GM18511 (cell line): ENCODE data around the gene TRIO.

Source experiments
- ATAC-seq: cut with Tn5 transposase; IDR thresholded peaks from one replicate; pipeline ENCODE4 v1.9.1; 2021; ENCODE audit warnings: mild to moderate bottlenecking, moderate library complexity; ENCODE audit not compliant: unreplicated experiment

Gene TRIO

DNA sequence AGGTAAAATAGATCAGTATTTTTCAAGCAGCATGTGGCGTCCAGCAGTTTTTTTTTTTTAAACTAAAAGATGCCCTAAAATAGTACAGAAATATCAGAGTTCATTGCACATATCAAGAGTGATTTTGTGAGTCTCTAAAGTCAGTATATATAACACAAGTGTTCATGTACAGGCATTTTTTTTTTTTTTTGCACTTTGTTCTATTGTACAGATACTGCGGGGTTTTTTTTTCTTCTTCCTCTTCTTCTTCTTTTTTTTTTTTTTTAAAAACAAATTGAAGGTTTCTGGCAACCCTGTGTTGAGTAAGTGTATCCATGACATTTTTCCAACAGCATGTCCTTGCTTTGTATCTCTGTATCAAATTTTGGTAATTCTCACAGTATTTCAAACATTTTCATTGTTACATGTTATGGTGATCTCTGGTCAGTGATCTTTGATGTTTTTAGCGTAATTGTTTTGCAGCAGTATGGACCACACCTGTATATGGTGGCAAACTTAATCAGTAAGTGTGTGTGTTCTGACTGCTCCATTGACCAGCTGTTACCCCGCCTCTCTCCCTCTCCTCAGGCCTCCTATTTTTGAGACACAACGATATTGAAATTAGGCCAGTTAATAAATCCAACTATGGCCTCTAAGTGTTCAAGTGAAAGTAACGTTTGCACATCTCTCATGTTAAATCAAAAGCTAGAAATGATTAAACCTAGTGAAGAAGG lies 76.8 kb downstream of the TRIO start:
- ATAC-seq = no peak

DNA sequence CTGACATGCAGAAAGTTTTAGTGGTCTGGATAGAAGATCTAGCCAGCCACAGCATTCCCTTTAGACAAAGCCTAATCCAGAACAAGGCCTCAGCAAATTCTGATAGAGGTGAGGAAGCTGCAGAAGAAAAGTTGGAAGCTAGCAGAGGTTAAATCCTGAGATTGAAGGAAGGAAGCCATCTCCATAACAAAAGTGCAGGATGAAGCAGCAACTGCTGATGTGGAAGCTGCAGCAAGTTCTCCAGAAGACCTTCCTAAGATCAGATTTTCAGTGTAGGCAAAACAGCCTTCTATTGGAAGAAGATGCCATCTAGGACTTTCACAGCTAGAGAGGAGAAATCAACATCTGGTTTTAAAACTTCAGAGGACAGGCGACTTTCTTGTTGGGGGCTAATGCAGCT lies 77.5 kb downstream of the TRIO start:
- no peak for ATAC-seq

DNA sequence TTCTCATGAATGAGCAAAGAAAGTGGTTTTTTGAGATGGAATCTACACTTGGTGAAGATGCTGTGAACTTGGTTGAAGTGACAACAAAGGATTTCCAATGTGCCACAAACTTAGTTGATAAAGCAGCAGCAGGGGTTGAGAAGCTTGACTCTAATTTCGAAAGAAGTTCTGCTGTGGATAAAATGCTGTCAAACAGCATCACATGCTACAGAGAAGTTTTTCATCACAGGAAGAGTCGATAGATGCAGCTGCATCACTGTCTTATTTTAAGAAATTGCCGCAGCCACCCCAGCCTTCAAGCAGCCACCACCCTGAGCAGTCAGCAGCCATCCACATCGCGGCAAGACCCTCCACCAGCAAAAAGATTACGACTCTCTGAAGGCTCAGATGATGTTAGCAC lies 78.6 kb downstream of the TRIO start:
- no peak for ATAC-seq

GRCh38 chr5:14222206-14222605 lies 79.1 kb downstream of the TRIO start:
- no peak for ATAC-seq

GRCh38 chr5:14223372-14223771 lies 80.2 kb downstream of the TRIO start:
- ATAC-seq = no peak

GRCh38 chr5:14225173-14225834 lies 82.2 kb downstream of the TRIO start:
- peak; percentile 60 for ATAC-seq

DNA sequence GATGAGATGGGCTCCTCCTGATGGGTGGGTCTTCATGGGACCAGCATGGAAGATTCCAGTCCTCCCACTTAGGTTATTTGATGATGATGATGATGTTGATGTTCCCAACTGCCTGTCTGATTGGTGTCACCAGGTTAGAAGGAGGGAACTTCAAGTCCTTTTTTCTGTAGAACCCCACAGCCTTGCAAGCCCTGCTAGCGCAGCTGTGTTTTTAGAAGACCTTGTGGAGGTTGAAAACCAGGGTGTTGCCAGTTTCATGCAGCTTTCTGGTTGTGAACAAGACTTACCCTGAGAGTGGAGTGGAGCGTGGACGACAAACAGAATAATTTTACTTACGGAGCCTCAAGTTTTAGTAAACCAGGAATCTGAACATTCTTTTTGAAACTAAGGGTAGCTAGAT lies 83.0 kb downstream of the TRIO start:
- ATAC-seq = no peak

GRCh38 chr5:14226554-14226953 lies 83.4 kb downstream of the TRIO start:
- no peak for ATAC-seq

DNA sequence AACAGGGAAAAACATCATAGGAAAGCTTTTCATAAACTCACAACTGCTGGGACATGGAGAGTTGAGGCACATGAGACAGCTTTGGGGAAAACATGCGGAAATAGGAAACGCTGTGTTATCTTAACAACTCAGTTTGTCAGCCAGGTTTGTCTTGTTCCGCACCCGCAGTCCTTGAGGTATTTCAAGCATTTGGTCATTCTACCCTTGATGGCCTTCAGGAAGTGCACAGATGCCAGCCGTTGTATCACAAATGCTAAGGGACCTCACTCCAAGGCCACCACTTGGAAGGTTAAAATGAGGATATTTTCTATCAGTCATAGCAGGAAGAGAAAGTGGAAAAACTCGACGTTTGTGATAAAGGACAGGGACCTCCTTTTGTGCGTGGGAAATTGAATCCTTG lies 83.8 kb downstream of the TRIO start:
- no peak for ATAC-seq

DNA sequence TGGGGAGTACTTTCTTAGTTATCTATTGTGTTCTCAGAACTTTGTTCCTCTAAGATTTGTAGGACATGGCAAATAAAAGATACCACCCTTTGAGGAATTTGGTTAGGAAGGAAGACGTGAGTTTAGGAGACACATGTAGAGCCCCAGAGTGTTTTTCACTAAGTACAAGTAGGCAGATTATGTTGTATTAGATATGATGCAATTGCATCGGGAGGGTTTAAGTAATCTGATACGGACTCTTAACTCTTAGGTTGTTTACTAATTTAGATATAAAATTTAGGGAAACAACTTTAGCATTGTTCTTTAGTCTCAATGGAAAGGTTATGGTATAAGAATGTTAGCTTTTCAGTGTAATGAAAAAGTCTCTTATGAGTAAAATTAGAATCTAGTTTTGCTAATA lies 84.4 kb downstream of the TRIO start:
- ATAC-seq = no peak

DNA sequence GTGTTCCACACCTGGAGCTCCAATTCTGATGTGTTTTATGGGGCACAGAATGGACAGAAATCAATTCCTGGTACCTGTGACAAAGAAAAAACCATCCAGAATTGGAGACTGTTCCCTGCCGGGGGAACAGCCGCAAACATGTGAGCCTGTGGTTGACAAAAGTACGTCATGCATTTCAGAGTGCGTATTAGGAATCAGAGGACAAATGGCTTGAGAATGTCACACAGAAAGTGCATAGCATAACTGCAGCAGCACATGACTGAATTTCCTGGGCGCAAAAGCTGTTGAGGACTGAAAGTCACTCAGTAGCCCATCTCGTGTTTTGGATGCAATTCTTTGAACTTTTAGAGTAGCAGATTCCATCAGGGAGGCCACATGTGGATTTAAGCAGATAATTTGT lies 85.1 kb downstream of the TRIO start:
- no peak for ATAC-seq

- no peak for ATAC-seq
These were observed 86.0 kb downstream of the TRIO start for GRCh38 chr5:14229181-14229580.

DNA sequence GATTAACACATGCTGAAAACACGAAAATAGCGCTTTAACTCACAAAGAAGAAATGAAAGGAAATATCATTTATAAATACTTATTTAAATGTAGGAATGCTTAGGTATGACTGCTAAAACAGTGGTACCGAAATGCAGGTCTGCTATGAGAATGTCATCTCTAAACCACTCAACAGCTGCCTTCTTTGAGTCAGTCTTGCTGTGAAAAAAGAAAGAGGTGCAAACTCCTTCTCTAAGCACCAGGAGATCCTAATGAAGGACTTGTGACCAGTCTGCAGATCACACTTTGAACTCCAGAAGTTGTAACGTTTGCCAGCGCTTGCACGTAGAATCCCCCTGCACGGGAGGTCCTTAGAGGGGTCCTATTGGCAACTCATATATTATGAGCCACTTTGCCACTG lies 86.6 kb downstream of the TRIO start:
- no peak for ATAC-seq

- no peak for ATAC-seq
These were observed 88.0 kb downstream of the TRIO start for GRCh38 chr5:14231156-14231555.

DNA sequence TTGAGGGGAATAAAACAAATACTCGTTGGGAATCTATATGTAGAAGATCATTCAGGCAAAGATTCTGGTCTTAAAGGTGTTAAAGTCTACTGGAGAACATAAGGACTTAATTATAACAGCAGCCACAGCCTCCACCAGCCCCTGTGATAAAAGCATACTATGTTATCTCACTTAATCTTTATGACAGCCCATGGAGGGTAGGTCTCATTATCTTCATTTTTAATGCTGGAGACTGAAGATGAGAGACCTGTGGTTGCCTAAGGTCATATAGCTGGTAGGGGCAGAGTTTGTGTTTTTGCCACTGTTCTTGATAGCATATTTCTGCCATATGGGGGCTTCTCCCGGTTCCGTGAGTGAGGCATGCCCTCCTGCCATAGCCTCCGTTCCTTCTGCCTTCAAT lies 88.7 kb downstream of the TRIO start:
- no peak for ATAC-seq

- no peak for ATAC-seq
These were observed 91.1 kb downstream of the TRIO start for GRCh38 chr5:14234204-14234603.

DNA sequence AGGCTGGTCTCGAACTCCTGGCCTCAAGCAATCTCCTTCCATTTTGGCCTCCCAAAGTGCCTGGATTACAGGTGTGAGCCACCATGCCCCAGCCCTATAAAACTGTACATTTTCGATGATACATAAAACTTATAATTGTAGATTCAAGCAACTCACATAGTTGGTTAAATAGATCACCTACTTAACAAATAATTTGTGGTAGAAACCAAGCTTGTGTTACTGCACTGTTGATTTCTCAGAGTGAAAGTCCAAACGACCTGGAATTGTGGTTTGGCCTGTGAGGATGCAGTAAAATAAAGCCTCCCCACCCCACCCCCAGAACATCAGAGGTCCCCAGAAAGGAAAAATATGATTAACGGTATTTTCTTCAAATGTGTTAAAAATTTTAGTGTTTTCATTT lies 92.7 kb downstream of the TRIO start:
- ATAC-seq = peak; percentile 65

- no peak for ATAC-seq
These were observed 93.6 kb downstream of the TRIO start for GRCh38 chr5:14236757-14237156.

DNA sequence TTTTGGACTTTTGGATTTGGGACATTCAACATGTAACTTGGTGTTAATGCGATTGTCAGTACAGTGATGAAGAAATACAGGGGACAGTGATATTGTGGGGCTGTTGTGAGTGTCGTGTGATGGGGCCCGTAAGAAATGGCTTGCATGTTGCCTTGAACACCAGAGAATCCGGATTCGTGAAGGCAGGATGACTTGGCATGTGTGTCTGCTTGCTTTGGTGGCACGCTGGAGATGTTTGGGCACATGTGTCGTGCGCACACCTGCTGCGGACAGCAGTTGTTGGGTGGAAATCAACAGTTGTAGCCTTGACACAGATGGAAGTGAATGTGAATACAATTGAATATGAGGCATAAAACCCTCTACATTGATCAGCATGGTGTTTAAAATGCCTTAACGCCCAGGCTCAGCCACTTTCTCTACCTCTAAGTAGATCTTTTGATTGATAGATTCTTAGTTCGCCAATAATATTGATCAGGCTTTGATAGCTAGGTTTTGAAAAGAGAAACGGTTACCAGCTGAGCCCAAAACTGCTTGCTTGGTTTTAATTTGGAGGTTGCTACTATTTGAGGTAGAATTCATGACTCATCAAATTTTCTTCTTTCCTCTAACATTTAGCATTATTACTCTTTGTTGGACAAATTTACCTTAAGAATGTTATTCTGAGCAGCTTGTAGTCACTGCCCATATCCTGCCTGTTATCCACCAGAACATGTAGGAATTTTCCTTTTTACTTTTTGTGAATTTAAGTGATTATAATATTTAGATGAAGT lies 94.4 kb downstream of the TRIO start:
- no peak for ATAC-seq

- no peak for ATAC-seq
These were observed 95.1 kb downstream of the TRIO start for GRCh38 chr5:14238272-14238671.

DNA sequence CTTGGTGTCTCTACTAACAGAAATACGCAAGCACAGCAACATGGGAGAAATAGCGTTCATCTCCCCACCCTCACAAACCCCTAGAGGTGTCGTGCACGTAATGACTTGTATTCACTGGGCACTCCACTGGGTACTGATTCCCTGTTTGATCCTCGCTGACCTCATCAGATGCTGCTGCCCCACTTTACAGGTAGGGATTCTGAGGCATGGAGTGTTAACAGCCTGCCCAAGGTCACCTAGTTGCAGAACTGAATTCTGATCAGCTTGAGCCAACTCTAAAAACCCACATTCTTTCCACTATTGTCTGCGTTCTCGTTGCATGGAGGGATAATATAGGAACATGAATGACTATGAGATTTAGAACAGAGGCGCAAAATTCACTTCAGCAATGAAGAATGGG lies 96.3 kb downstream of the TRIO start:
- ATAC-seq = no peak

DNA sequence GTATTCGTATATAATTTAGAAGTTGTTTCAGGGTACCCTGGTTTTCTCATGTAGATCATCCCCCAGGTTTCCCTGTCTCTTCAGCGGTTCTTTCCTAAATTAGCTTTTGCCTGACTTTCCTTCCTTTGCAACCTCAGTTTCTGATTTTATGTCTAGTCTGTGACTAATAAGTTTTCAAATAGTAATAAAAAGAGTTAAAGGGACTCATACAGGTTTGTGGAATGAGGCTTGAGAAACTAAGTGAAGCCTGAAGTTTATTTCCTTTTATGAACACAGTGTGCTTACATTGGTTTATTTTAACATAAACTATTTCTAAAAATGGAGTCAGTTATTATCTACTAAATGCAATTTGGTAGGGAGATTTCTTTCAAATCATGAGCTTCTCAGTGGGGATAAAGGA lies 96.8 kb downstream of the TRIO start:
- no peak for ATAC-seq
